ACHN (cell line): ENCODE data around the gene COL4A2.
A peak's percentile ranks its signal among the peaks of the same experiment; 100 is the strongest.

Experiments used
- DNase-seq: peaks from one replicate; pipeline ENCODE4 v3.0.0-alpha.2; 2015
- in situ Hi-C: cut with HindIII; loops from 2 replicates; pipeline ENCODE4 v1.10.0; 2017; ENCODE audit warnings: low sequenced_read_pairs, low pct_ligation_motif_present, low pct_unique_long_range_greater_than_20kb

Gene COL4A2

DNA sequence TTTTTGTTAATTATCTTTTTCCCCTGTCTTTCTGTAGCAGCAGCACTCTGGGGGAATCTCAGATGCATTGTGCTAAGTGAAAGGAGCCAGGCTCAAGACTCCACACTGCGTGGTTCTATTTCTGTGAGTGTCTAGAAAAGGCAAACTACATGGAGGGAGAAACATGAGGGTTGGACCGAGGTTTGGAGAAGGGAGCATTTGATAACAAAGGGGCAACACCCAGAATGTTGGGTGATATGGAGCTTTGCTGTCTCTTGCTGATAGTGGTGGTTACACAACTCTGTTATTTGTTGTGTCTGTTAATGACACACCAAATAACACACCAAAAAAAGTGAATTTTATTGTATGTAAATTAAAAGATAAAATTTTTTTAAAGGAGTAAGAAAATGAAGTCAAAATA lies 107.8 kb downstream of the COL4A2 start:
- in situ Hi-C loops = no loop called here
- no peak for DNase-seq

DNA sequence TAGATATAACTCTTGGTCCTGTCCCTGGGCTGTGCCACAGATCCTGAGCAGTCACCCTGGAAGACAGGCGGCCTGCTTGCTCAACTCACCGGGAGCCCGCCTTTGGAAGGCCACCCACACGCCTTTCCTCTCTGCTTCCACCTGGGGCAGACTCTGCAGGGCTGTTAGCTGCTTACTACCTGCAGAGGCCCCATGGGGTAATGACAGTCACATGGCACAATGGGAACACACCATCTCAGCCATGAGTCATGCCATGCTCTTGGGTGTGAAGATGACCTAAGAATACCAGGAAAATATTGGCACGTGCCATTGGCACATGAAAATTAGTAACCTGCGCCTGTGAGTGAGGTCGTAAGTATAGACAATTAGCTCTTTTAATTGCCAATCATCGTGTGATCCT lies 108.6 kb downstream of the COL4A2 start:
- peak; percentile 16 for DNase-seq
- in situ Hi-C loops = no loop called here

DNA sequence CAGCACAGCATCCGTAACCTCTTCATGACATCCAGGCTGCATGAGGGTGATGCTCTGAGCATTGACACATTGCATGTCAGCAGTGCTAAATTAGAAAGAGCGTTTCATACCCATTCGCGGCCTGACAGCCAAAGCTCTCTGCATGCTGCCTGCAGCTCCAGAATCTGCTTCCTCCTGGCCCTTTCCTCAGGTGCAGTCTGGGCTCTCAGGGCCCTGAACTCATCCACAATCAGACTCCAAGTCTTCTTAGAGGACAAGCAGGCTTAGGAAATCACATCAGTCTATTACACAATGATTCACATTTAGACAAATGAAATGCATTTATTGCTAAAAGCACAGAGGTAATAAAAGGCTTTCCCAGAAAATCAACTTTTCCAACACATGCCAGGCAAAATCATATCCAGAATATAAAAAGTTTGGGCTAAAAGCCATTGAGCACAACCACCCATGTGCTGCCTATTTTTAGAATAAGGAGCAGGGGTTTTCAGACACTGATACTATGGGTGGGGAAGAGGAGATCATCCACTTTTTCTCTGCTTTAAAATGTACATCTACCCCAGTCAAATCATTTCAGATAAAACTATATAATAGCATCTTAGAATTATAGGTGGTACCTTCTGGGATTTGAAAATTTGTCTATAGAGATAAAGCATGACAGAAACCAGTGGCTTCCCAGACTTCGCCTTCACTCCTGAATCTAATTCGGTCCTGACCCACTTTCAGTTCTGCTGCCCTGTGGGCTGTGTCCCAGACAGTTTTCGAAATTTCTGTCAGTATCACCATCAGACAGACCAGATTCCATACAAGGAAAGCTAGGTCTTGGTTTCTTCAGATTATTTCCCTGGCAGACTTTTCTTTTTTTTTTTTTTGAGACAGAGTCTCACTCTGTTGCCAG lies 109.3 kb downstream of the COL4A2 start:
- DNase-seq = no peak
- in situ Hi-C loops = no loop called here

DNA sequence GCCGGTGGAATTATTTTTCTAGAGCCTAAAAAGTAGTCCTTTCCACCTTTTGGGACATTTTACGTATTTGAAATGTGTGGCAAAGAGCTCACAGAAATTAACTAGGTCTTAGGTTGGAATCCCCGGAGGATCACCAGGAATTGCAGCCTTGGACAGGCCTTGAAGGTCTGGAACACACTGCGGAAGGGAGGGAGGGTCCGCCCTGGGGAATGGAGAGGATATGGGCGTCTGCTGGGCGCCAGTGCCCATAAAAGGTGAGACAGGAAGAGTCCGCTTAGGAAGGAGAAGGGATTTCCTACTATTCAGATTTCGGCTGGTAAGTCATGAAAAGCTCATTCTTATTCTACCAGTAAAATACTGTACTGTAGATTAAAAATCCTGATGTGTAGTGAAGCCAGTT lies 111.9 kb downstream of the COL4A2 start:
- peak; percentile 84 for DNase-seq
- in situ Hi-C loops = no loop called here

DNA sequence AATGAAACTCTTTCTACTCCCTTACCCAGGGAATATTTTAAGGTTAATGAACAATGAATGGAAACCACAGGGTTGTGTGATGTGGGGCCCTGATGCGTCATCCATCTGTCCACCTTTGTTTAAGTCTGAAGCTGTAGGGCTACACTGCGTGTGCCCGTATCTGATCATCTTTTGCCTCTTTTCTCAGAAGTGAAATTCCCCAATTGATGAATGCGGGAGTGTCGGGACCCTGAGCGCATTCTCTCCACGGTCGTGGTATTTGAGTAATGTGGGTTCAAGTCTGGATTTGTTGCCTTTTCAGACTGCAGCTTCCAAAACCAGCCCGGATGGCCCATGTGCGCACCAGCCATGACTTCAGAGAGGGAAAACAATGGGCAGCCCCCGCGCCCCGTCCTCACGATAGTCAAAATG lies 112.3 kb downstream of the COL4A2 start:
- in situ Hi-C loops = no loop called here
- DNase-seq = peak; percentile 93

DNA sequence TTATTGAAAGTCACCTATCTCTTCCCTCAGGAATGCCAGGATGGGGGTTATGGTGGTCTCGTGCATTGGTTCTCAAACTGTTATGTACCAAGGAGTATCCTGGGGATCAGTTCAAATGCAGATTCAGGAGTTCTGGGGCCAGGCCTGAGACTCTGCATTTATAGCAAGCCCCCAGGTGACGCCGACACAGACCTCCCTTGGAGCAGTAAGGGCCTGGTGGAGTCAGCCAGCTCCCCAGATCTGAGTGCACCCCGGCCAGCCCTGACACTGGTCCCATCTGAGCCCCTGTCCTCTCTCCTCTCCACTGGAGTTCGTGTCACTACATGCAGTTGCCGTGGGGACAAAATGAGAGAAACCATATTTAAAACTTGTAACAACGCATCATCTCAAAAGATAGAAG lies 112.9 kb downstream of the COL4A2 start:
- in situ Hi-C loops = no loop called here

DNA sequence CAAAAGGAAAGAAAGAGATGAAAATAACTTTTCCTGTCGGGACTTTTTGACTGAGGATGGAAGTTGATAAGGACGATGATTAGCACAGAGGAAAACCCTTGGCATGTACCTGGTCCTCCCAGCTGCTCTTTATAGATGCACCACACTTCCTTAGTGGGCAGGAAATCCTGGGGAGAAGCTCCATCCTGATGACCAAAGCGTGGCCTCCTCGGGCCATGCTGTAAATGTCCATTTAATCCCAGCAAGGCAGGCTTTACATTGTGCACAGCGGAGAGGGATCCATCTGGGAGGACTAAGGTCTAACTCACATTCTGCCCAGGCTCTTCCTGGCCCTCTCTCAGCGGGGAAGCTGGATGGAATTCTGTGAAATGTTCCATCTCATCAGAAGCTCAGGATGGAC lies 113.5 kb downstream of the COL4A2 start:
- DNase-seq = no peak
- in situ Hi-C loops = no loop called here

More for the DNA sequence above, 112.9 kb downstream of the COL4A2 start:
- no peak for DNase-seq

DNA sequence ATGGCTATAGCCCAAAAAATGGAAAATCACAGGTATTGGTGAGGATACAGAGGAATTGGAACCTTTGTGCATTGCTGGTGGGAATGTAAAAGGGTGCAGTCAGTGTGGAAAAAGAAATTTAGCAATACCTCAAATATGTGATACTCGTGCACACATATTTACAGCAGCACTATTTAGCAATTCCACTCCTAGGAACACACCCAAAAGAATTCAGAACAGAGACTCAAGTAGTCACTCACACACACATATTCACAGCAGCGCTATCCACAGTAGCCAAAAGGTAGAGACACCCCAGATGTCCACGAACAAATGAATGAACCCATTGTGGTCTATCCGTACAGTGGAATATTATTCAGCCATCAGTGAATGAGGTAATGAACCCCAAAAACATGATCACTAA lies 114.0 kb downstream of the COL4A2 start:
- no peak for DNase-seq
- in situ Hi-C loops = no loop called here

DNA sequence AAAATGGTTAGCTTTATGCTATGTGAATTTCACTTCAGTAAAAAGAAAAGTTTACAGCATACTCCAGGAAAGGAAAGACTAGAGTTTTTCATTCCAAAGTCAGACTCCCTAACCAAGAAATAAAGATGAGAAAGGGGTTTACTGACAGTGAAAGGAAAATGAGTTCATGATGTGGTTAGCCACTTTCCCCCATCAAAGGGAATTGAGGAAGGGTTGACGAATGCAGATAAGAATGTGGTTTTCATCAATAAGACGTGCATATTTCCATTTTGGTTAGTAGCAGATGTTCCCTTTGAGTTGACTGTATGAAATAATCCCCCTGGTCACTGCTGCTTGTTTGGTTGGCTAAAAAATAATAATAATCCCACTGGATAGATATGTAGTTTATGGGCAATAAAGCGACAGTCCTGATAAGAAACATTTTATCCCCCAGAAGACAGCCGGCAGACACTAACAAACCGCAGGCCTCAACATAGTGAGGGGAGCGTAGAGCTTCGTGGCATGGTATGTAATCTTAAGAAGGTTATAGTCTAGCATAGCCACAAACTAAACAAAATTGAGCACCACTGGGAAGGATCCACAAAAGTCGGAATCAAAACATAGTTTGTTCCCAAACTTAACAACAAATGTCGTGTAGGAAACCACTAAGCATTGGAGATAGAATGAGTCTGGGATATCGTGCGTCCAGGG lies 114.8 kb downstream of the COL4A2 start:
- in situ Hi-C loops = no loop called here
- DNase-seq = no peak

DNA sequence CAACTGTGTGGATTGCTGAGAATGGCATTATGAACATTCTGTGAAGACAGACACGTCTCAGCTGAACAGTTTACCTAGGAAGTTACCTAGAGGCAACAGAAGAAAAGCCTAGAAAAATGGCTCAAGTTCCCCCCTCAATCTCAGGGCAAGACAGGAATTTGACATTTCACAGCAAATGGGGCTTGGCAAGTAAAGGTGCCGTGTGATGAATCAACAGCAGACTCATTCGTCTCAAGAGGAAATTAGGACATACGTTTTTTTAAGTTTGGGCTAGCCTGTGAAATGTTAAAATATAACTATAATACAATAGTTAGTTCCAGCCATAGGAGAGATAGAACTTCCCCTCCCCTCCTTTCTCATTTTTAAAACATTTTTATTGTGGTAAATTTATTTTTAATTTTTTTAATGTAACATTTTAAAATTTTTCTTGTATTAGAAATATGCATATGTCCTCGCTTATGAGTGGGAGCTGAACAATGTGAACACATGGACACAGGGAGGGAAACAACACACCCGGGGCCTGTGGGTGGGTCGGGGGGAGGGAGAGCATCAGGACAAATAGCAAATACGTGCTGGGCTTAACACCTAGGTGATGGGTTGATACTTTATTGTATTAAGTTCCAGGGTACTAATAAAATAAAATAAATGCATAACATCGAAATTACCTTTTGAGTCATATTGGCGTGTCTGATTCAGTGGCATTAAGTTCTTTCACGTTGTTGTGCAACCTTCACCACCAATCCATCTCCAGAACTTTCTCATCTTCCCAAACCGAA lies 116.0 kb downstream of the COL4A2 start:
- in situ Hi-C loops = no loop called here

DNA sequence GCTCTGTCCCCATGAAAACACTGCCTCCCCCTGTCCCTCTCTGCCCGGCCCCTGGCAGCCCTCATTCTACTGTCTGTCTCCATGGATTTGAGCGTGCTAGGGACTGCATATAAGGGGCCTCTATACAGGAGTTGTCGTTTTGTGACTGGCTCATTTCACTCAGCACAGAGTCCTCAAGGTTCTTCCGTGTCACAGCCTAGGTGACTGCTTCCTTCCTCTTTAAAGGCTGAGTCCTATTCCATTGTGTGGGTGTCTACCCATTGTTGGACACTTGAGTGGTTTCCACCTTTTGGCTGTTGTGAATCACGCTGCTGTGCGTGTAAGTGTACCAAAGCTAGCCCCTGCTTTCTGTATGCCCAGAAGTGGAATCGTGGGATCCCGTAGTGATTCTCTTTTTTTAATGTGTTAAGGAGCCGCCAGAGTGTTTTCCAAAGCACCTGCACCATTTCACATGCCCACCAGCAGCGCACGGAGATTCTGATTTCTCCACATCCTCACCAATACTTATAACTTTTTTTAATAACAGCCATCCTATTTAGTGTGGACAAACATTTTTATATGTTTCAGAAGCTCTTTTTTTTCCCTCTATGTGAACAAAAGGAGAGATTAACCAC lies 116.7 kb downstream of the COL4A2 start:
- no peak for DNase-seq
- in situ Hi-C loops = no loop called here

More for the DNA sequence above, 116.0 kb downstream of the COL4A2 start:
- DNase-seq = peak; percentile 38

DNA sequence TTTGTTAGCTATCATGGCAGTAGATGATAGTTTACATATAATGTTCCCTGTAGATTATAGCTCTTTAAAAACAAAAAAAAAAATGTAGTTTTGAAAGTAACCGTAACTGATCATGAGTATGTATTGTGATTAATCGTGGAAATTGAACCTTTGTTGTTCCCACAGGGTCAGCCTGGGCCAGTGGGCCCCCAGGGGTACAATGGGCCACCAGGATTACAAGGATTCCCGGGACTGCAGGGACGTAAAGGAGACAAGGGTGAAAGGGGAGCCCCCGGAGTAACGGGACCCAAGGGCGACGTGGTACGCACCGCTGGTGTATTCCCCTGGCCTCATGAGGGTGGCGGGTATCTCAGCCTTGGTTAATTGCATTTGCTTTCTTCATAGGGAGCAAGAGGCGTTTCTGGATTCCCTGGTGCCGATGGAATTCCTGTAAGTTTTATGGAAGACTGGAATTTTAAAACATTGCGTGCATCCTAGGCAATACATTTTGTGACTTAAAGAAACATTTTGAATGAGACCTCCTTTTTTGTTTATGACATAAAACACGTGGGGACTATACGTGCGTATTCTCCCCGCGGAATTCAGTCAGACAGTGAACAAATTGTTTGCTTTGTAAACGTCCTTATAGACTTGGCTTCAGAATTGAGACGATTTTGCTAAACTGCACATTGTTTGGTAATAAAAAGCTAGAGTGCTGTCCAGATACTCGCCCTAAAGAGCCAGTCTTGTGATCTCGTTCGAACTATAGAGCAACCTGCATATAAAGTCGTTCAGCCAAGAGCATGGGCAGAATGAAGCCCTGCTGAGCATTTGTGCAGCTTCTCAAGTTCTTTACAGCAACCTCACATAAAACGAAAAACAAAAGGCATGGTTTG lies 117.7 kb downstream of the COL4A2 start:
- in situ Hi-C loops = loop anchor here (25.0 kb wide), 1 partner anchor 213 kb away; no protein-coding TSS in a partner anchor
- DNase-seq = no peak

DNA sequence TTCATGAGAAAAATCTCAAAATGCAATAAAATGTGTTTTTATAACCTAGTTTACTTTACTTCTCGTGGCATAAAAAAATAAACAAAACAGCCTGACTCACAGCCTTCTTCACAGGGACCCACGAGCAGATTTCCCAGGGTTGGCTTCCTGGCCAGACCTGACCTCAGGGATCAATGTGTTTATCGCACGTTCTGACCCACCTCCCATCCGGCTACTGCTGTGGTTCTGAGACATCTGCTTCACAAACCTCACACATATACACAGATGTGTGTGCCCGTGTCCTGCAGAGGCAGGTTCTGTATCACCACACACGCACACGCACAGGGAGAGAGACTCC lies 118.3 kb downstream of the COL4A2 start:
- DNase-seq = no peak
- in situ Hi-C loops = loop anchor here (25.0 kb wide), 1 partner anchor 213 kb away; no protein-coding TSS in a partner anchor

DNA sequence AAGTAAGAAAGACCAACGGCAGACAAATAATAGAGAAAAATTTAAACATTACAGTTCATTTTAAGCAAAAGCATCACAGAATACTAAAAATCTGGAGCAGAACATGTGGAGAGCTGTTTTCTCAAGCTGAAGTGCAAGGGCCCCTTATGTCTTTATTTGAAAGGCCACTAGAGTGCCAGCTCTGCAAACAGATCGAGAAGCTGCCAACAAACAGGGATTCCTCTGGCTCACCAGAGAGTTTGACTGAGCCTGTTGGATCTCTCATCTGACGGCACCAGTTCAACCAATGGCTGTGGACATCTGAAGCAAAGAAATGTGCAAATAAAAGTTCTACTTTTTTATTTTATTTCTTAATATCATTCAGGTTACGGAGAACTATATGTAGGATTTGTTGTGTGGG lies 119.7 kb downstream of the COL4A2 start:
- in situ Hi-C loops = loop anchor here (25.0 kb wide), 1 partner anchor 214 kb away; no protein-coding TSS in a partner anchor
- no peak for DNase-seq

DNA sequence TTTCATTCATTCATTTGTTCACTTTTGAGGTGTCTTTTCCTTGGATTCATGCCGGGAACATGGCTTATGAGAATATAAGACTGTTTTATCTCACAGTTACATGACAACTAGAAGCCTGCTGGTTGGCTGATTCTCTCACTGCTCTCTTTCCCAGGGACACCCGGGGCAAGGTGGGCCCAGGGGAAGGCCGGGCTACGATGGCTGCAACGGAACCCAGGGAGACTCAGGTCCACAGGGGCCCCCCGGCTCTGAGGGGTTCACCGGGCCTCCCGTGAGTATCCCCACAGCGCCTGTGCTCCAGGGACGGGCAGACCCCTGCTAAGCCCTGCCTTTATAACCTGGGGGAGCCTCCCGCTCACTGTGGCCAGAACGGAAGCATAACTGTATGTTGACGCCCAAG lies 121.2 kb downstream of the COL4A2 start:
- no peak for DNase-seq
- in situ Hi-C loops = loop anchor here (25.0 kb wide), 1 partner anchor 216 kb away; no protein-coding TSS in a partner anchor

DNA sequence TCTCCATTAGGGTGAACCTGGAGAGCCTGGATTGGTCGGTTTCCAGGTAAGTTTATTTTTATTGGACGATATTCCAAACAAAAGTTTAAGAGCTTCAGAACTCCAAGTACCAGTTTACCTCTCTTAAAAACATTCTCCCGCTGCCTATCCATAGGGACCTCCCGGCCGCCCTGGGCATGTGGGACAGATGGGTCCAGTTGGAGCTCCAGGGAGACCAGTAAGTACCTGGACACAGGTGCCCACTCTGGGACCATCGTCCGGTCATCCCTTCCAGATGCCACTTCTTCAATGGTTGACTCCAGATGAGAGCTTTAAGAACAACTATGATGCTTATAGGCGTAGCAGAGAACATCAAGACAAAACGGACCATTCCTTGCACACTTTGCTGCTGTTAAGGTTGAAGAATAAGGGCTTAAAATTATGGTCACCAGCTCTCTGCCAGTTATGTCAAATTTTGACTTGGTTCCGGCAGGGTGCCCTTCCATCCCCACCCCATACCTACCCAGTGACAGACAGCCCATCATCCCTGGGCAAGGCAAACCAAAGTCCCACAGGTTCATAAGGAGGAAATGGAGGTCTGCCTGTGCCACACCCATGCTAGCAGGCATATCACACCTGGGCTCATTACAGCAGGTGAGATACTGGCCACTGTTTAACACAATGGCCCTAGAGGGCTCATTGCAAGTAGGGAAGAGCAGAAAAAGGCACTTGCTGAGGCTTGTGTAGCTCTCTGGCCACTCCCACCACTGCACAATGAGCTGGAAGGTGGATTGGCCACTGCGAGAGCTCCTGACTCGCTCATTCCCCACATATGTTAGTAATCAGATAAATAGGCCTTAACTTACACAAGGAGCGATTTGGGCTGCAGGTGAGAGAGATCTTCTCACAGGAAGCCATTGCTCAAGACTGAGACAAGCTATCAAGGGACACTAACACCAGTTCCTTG lies 123.6 kb downstream of the COL4A2 start:
- in situ Hi-C loops = loop anchor here (25.0 kb wide), 1 partner anchor 218 kb away; no protein-coding TSS in a partner anchor
- no peak for DNase-seq
